SK-N-MC (cell line): Measurements from ENCODE around the gene TRAPPC13.

Source experiments
- DNase-seq: peaks from one replicate; pipeline ENCODE4 v3.0.0-alpha.2; 2011; ENCODE audit warnings: low read depth, low spot score
- H3K27ac ChIP-seq: fragments of 200-600 bp; sonication (generic); 2 replicates; pipeline ENCODE4 v1.5.1; 2016; ENCODE audit warnings: mixed run types
- H3K36me3 ChIP-seq: fragments of 200-600 bp; sonication (generic); 2 replicates; pipeline ENCODE4 v1.6.1; 2017; ENCODE audit warnings: antibody characterized with exemption, low read length, mixed read lengths; ENCODE audit not compliant: insufficient read depth
- H3K4me3 ChIP-seq: fragments of 200-600 bp; sonication (generic); 2 replicates; pipeline ENCODE4 v1.5.1; 2016
- H3K9ac ChIP-seq: fragments of 200-600 bp; sonication (generic); 2 replicates; pipeline ENCODE4 v1.8.0; 2017; ENCODE audit warnings: mixed run types, mixed read lengths; ENCODE audit not compliant: insufficient read length
- H3K9me3 ChIP-seq: fragments of 200-600 bp; sonication (generic); 2 replicates; pipeline ENCODE4 v1.6.1; 2017; ENCODE audit warnings: low read depth, mild to moderate bottlenecking, antibody characterized with exemption, low read length, moderate library complexity, mixed read lengths
- EZH2 ChIP-seq: fragments of 200-600 bp; sonication (generic); IDR thresholded peaks from one replicate; pipeline ENCODE4 v1.6.1; 2017; ENCODE audit warnings: antibody characterized with exemption
- FOXP2 ChIP-seq: optimal IDR thresholded peaks from 2 replicates; pipeline ENCODE3; 2011; ENCODE audit warnings: mild to moderate bottlenecking, moderate library complexity; ENCODE audit not compliant: insufficient read depth; ENCODE audit errors: extremely low read length, control extremely low read depth
- POLR2AphosphoS5 ChIP-seq: IDR thresholded peaks from 2 replicates; pipeline ENCODE4 v1.6.1; 2012; ENCODE audit warnings: mild to moderate bottlenecking, low read depth, low read length, borderline replicate concordance

TRAPPC13 gene

DNA sequence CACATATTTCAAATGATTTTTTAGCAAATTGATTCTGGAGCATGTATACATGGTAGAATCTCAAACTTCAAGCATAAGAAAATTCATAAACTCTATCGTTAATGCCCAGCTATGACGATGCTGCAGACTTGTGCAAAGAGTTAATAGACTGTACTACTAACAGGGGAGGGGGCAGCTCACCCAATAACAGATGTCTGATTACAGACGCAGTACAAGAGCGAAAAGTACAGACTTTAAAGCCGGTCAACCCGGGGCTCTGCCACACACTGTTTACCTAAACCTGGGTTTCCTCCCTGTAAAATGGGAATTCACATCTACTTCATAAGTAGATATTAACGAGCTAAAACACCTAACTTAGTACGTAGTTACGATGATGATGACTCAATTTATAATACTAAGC lies 1.3 kb upstream of the TRAPPC13 start:
- no peaks in the 10 kb centered on the region for H3K9me3 ChIP-seq
- peak overlapping the region; percentile 100 for H3K4me3 ChIP-seq
- peaks cover 9% of the 10 kb centered on the region; the same call in 1 of the 2 replicates for H3K36me3 ChIP-seq
- no peak for TF ChIP-seq POLR2AphosphoS5
- TF ChIP-seq FOXP2, result no peak
- no peak for TF ChIP-seq EZH2
- no peak for DNase-seq
- H3K9ac ChIP-seq, result peak overlapping the region; percentile 95
- H3K27ac ChIP-seq, result no peak overlapping the region

DNA sequence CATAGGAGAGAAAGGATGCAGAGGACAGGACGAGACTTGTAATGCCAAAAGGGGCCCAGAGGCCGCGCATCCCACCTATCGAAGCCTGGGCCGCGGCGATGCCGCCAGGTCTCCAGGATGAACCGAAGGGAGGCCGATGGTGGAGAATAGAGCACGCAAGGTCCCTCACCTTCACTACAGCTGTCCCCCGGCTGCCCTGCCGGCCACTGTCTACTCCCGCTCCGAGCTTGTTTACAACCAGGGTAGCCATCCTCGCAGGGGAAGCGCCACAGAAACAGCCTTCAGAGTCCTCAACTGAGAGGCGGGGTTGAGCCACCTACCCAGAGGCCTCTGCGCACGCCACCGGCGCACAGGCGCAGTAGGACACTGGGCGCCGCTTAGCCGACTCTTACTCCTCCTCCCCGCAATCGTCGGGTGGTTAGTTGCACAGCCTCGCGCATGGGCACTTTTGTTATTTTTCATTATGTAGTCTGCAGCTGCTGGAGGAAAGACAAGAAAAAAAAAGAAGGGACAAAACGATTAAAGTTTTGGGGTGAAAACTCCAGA lies 729 bp upstream of the TRAPPC13 start, which contains the start of gene TRIM23:
Gene TRIM23 (minus strand): TSS at position 309 of the 546 bp plus-strand sequence. CDS start 59 bp downstream, at position 250.
- no peaks in the 10 kb centered on the region for H3K9me3 ChIP-seq
- no peak for DNase-seq
- no peak for TF ChIP-seq FOXP2
- no peak for TF ChIP-seq EZH2
- peak; percentile 78 for TF ChIP-seq POLR2AphosphoS5

DNA sequence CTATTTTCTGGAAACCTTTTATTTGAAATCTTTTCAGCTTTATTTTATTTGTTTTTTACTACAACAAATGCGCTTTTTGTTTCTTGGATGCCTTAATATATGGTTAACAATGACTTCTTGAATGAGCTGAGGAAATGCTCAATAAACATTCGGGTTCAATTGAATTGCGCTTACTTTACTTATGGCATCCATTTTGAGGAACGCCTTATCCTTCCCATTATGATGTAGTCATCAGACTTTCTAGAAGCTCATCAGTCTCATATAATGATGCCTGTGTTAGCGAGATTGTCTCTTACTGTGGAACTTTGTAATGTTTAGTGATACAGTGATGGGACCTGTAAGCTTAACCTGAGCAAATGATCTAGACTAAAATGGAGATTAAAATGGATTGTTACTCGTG lies 916 bp downstream of the TRAPPC13 start:
- DNase-seq, result no peak
- H3K9me3 ChIP-seq, result no peaks in the 10 kb centered on the region
- no peak for TF ChIP-seq POLR2AphosphoS5
- no peak for TF ChIP-seq FOXP2
- no peak for TF ChIP-seq EZH2

More for the DNA sequence above, 729 bp upstream of the TRAPPC13 start, which contains the start of gene TRIM23:
- Histone ChIP-seq H3K27ac (peak within 1 kb of the TSS; percentile 94), H3K36me3 (peaks cover 9% of the 10 kb centered on the region), H3K9ac (peak within 1 kb of the TSS; percentile 95), H3K4me3 (peak within 1 kb of the TSS; percentile 100)

DNA sequence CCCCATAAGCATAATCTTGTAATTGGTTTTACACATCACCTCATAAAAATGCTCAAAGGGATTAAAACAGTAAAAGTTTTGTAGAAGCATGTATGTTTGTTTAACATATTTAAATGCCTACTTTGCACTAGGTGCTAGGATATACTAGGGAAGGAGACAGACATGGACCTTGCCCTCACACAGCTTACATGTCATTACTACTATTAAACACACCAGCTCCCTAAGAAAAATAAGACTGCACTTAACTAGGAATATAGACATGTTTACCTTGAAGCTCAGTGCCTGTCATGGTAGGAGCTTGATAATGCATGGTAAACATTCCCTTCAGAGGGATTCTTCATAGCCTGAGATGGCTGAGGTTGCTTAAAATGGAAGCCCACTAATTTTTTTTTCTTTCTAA lies 6.2 kb downstream of the TRAPPC13 start:
- DNase-seq, result no peak
- Histone ChIP-seq H3K9me3 (no peaks in the 10 kb centered on the region), H3K36me3 (peaks cover 22% of the 10 kb centered on the region), H3K4me3 (no peak overlapping the region), H3K9ac (no peak overlapping the region), H3K27ac (no peak overlapping the region)
- no peak for TF ChIP-seq FOXP2
- TF ChIP-seq EZH2, result no peak
- TF ChIP-seq POLR2AphosphoS5, result no peak

More for the DNA sequence above, 916 bp downstream of the TRAPPC13 start:
- peak overlapping the region; percentile 95 for H3K9ac ChIP-seq
- H3K27ac ChIP-seq, result peak overlapping the region; percentile 94
- peaks cover 19% of the 10 kb centered on the region for H3K36me3 ChIP-seq
- peak overlapping the region; percentile 100 for H3K4me3 ChIP-seq

DNA sequence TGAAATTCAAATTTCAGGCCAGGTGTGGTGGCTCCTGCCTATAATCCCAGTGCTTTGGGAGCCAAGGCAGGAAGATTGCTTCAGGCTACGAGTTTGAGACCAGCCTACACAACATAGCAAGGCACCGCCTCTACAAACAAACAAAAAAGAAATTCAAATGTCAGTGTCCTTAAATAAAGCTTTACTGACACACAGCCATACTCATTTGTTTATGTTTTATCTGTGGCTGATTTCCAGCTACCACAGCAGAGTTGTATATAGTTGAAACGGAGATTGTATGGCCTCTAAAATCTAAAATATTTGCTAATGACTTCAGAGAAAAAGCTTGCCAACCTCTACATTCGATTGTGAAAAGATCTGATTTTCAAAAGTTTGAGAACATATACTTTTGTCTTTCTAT lies 15.4 kb downstream of the TRAPPC13 start:
- Histone ChIP-seq H3K36me3 (peaks cover 38% of the 10 kb centered on the region), H3K27ac (no peak overlapping the region), H3K9ac (no peak overlapping the region), H3K9me3 (no peaks in the 10 kb centered on the region), H3K4me3 (no peak overlapping the region)
- DNase-seq, result no peak
- TF ChIP-seq FOXP2 (no peak), POLR2AphosphoS5 (no peak), EZH2 (no peak)

DNA sequence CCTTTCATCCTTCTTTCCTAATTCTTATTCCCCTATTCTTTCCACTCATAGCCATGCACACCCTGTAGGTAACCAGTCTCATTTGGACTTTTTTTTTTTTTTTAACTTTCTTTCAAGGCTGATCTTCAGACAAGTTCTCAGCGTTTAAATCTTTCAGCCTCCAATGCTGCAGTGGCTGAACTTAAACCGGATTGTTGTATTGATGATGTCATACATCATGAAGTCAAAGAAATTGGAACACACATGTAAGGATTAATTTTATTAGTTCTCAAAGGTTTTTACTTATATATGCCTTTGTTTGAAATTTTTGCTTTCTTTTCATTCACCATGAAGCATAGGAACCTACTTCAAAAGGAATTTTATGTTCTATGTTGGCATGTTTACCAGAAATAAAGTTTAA lies 22.1 kb downstream of the TRAPPC13 start:
- Histone ChIP-seq H3K9me3 (no peaks in the 10 kb centered on the region), H3K36me3 (peaks cover 13% of the 10 kb centered on the region), H3K27ac (no peak overlapping the region), H3K9ac (no peak overlapping the region), H3K4me3 (no peak overlapping the region)
- no peak for DNase-seq
- TF ChIP-seq FOXP2 (no peak), EZH2 (no peak), POLR2AphosphoS5 (no peak)

DNA sequence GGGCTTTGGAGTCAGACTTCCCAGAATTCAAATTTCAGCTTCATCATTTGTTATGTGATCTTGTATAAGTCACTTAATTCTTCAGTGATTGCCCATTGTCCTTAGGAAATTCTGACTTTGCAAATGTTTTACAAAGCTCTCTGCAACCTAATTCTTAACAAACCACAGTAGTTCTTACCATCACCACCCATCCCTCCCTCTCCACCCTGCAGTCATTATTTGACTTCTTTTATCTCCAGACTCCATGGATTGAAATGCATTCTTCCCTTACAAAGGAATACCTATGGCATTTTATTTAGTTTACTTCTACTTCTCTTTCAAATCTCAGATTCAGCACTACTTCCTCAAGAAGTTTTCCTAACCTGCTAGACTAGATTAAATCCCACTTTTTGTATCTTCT lies 23.1 kb downstream of the TRAPPC13 start:
- Histone ChIP-seq H3K27ac (no peak overlapping the region), H3K4me3 (no peak overlapping the region), H3K9ac (no peak overlapping the region), H3K9me3 (no peaks in the 10 kb centered on the region), H3K36me3 (peaks cover 13% of the 10 kb centered on the region)
- TF ChIP-seq POLR2AphosphoS5 (no peak), EZH2 (no peak), FOXP2 (no peak)
- DNase-seq, result no peak

DNA sequence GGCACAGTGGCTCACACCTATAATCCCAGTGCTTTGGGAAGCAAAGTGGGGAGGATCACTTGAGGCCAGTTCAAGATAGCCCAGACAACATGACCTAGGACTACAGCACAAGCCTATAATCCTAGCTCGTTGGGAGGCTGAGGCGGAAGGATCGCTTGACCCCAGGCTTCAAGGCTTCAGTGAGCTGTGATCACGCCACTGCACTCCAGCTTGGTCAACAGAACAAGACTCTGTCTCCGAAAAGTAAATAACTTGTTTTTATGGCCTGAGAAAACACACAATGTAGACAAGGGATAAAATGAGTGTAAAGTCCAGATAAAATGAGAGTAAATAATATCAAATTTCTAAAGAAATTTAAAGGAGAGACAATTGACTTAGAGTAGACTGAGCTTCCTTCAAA lies 26.3 kb downstream of the TRAPPC13 start:
- H3K27ac ChIP-seq, result no peak overlapping the region
- no peaks in the 10 kb centered on the region for H3K9me3 ChIP-seq
- H3K9ac ChIP-seq, result no peak overlapping the region
- no peak for DNase-seq
- H3K36me3 ChIP-seq, result peaks cover 13% of the 10 kb centered on the region
- H3K4me3 ChIP-seq, result no peak overlapping the region
- TF ChIP-seq FOXP2 (no peak), POLR2AphosphoS5 (no peak), EZH2 (no peak)

DNA sequence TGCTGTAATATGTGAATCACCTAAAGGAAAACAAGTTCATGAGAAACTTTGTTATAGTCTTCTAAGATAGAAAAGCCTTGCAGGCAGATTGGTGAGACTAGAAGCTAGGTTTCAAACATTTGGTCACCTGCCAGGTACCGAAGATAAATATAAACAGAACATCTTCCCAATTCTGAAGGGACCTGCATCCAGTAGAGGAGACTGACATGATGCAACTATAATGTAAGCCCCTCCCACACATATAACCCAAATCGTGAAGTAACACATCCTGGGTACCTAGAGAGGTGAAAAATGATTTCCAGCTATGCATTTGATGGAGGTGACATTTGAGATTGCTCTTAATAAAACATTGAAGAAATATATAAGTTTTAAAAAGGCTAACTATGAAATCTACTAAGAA lies 29.9 kb downstream of the TRAPPC13 start:
- H3K36me3 ChIP-seq, result peaks cover 22% of the 10 kb centered on the region
- H3K4me3 ChIP-seq, result no peak overlapping the region
- no peak overlapping the region for H3K9ac ChIP-seq
- no peak overlapping the region for H3K27ac ChIP-seq
- TF ChIP-seq EZH2, result no peak
- TF ChIP-seq FOXP2, result no peak
- TF ChIP-seq POLR2AphosphoS5, result no peak
- DNase-seq, result no peak
- H3K9me3 ChIP-seq, result no peaks in the 10 kb centered on the region
